GM18499 (cell line): Measurements from ENCODE around the gene ATP7B.

Source experiments
- ATAC-seq: cut with Tn5 transposase; IDR thresholded peaks from one replicate; pipeline ENCODE4 v1.9.1; 2021; ENCODE audit warnings: moderate number of reproducible peaks; ENCODE audit not compliant: insufficient read depth, unreplicated experiment

ATP7B gene

GRCh38 chr13:51902776-51903175, 108.5 kb downstream of the ATP7B start:
- no peak for ATAC-seq

- no peak for ATAC-seq
Observed at GRCh38 chr13:51900471-51900870, 110.8 kb downstream of the ATP7B start.

GRCh38 chr13:51895906-51896888, 115.1 kb downstream of the ATP7B start:
- ATAC-seq = no peak

GRCh38 chr13:51894239-51894638, 117.0 kb downstream of the ATP7B start:
- no peak for ATAC-seq

GRCh38 chr13:51892657-51893056, 118.6 kb downstream of the ATP7B start:
- ATAC-seq = no peak

- no peak for ATAC-seq
Observed at GRCh38 chr13:51887468-51887867, 123.8 kb downstream of the ATP7B start.

GRCh38 chr13:51885651-51886050, 125.6 kb downstream of the ATP7B start:
- ATAC-seq = no peak

GRCh38 chr13:51883226-51883600, 128.0 kb downstream of the ATP7B start:
- ATAC-seq = no peak
